ENCODE measurements around the gene ZC3H4.
"Not testable (repeated sequence)": the region's sequence is repeated elsewhere in the genome, so short reads cannot be mapped to it uniquely, and the experiment has no call there.

The ZC3H4 gene

DNA sequence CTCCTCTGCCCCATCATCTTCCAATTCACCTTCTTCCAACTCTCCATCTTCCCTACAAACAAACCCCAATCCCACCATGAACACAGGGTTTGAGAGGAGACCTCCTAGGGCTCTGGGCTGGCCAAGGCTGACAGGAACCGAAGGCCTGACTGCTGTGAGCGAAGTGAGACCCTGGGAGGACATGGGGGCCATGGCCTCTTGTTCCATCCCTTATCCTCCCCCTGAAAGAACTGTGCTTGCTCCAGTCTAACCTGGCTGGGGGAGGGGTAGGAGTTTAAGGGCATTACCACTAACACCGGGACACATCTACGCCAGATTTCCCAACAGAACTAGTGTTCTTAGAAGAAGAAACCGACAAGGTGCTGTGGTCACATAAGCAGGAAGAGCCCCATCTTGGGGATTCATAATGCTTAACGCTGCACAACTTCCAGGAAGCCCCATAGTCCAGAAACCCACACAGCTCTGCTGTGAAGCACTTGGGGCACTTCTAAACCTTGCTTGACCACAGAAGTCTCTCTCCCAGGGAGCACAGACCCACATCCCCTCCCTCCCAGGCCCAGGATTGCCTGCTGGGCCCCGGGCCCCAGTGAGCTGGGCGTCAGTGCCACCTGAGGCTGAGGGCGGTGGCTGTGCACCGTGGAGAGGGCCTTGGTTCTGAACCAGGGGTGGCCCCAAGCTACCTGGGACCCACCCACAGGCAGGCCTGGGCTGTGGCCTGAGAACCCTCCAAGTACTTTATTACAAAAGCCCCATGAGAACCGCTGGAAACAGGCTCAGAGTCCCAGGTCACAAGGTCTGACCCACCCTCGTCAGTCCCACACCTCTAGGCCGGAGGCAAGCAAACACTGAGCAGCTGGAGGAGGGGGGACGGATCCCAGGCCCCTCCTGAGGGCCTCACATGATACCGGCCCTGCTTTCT is 18.8 kb downstream of the ZC3H4 start:
- Histone ChIP-seq H3K4me1 (ENCODE audit: insufficient read depth, low read length) (peaks cover 44% of the 10 kb centered on the region), H3K36me3 (ENCODE audit: insufficient read depth, low read length) (peaks cover 31% of the 10 kb centered on the region), H3K27ac (ENCODE audit: low read depth, low read length) (no peak overlapping the region)

DNA sequence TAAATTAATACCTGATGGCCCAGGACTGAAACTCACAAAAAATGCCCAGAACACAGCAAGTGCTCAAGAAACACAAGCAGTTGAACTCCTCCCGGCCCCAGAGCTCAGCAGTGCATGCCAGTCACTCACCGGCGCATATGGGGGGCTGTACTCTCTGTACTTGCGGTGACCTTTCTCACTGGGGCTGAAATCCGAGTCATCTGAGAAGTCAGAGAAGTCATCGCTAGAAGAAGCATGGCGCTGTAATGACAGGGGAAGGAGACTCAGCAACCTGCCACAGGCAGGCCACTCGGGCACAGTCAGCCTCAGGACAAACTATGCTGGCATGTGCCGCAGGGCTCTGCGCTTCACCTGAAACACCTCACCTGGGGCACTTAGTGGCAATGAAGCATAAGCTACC is 19.7 kb downstream of the ZC3H4 start:
- H3K4me3 ChIP-seq (ENCODE audit: low read depth in 1 of 2, low read length in 2 of 2), result no peak overlapping the region
- no peak overlapping the region for H3K27ac ChIP-seq (ENCODE audit: low read depth, low read length)
- H3K9me3 ChIP-seq (ENCODE audit: low read length), result no peaks in the 10 kb centered on the region
- peaks cover 40% of the 10 kb centered on the region for H3K36me3 ChIP-seq (ENCODE audit: insufficient read depth, low read length)
- H3K9ac ChIP-seq (ENCODE audit: low read length), result no peak overlapping the region
- H3K4me1 ChIP-seq (ENCODE audit: insufficient read depth, low read length), result peaks cover 38% of the 10 kb centered on the region
- no peaks in the 10 kb centered on the region for H3K27me3 ChIP-seq (ENCODE audit: control insufficient read depth in 1 of 2, insufficient read depth in 2 of 2, low read length in 2 of 2)

More for the DNA sequence above, 18.8 kb downstream of the ZC3H4 start:
- no peaks in the 10 kb centered on the region for H3K27me3 ChIP-seq (ENCODE audit: control insufficient read depth in 1 of 2, insufficient read depth in 2 of 2, low read length in 2 of 2)
- no peak overlapping the region for H3K9ac ChIP-seq (ENCODE audit: low read length)
- no peaks in the 10 kb centered on the region for H3K9me3 ChIP-seq (ENCODE audit: low read length)
- no peak overlapping the region for H3K4me3 ChIP-seq (ENCODE audit: low read depth in 1 of 2, low read length in 2 of 2)

GRCh38 chr19:47093254-47093653 is 20.3 kb downstream of the ZC3H4 start:
- H3K27me3 ChIP-seq (ENCODE audit: control insufficient read depth in 1 of 2, insufficient read depth in 2 of 2, low read length in 2 of 2), result no peaks in the 10 kb centered on the region
- H3K36me3 ChIP-seq (ENCODE audit: insufficient read depth, low read length), result peaks cover 43% of the 10 kb centered on the region
- no peak overlapping the region for H3K9ac ChIP-seq (ENCODE audit: low read length)
- H3K4me3 ChIP-seq (ENCODE audit: low read depth in 1 of 2, low read length in 2 of 2), result no peak overlapping the region
- H3K4me1 ChIP-seq (ENCODE audit: insufficient read depth, low read length), result peaks cover 37% of the 10 kb centered on the region
- H3K9me3 ChIP-seq (ENCODE audit: low read length), result no peaks in the 10 kb centered on the region
- no peak overlapping the region for H3K27ac ChIP-seq (ENCODE audit: low read depth, low read length)

GRCh38 chr19:47089767-47090350 is 23.7 kb downstream of the ZC3H4 start:
- Histone ChIP-seq H3K36me3 (ENCODE audit: insufficient read depth, low read length) (peaks cover 53% of the 10 kb centered on the region), H3K9ac (ENCODE audit: low read length) (no peak overlapping the region)

DNA sequence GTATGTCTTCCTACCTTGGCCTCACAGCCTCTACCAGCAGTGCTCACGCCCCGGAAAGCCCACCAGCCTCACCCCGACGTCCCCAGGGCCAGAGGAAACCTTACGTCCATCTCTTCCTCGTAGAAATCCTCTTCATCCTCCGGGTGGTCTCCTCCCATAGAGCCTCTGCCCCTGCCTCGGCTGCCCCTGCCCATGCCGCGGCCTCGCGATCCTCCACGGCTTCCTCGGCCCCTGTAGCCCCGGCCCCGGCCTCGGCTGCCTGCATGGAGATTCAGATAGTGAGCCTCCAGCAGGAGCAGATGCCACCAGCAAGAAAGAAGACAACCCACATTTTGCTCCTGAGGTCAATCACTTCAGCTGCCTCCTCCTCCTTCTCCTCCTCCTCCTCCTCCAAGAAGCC is 27.3 kb downstream of the ZC3H4 start:
- no peak overlapping the region for H3K9ac ChIP-seq (ENCODE audit: low read length)
- peaks cover 70% of the 10 kb centered on the region for H3K36me3 ChIP-seq (ENCODE audit: insufficient read depth, low read length)
- no peaks in the 10 kb centered on the region for H3K9me3 ChIP-seq (ENCODE audit: low read length)
- no peaks in the 10 kb centered on the region for H3K27me3 ChIP-seq (ENCODE audit: control insufficient read depth in 1 of 2, insufficient read depth in 2 of 2, low read length in 2 of 2)
- H3K27ac ChIP-seq (ENCODE audit: low read depth, low read length), result no peak overlapping the region
- H3K4me1 ChIP-seq (ENCODE audit: insufficient read depth, low read length), result no peaks in the 10 kb centered on the region
- H3K4me3 ChIP-seq (ENCODE audit: low read depth in 1 of 2, low read length in 2 of 2), result no peak overlapping the region

More at GRCh38 chr19:47089767-47090350, 23.7 kb downstream of the ZC3H4 start:
- no peak overlapping the region for H3K4me3 ChIP-seq (ENCODE audit: low read depth in 1 of 2, low read length in 2 of 2)
- H3K27ac ChIP-seq (ENCODE audit: low read depth, low read length), result no peak overlapping the region
- no peaks in the 10 kb centered on the region for H3K9me3 ChIP-seq (ENCODE audit: low read length)
- no peaks in the 10 kb centered on the region for H3K27me3 ChIP-seq (ENCODE audit: control insufficient read depth in 1 of 2, insufficient read depth in 2 of 2, low read length in 2 of 2)
- H3K4me1 ChIP-seq (ENCODE audit: insufficient read depth, low read length), result peaks cover 11% of the 10 kb centered on the region

- H3K27ac ChIP-seq (ENCODE audit: low read depth, low read length), result no peak overlapping the region
- peaks cover 77% of the 10 kb centered on the region for H3K36me3 ChIP-seq (ENCODE audit: insufficient read depth, low read length)
These were observed 28.6 kb downstream of the ZC3H4 start for GRCh38 chr19:47084879-47085439.

GRCh38 chr19:47082493-47082892 is 31.1 kb downstream of the ZC3H4 start:
- Histone ChIP-seq H3K36me3 (ENCODE audit: insufficient read depth, low read length) (peaks cover 65% of the 10 kb centered on the region), H3K27me3 (ENCODE audit: control insufficient read depth in 1 of 2, insufficient read depth in 2 of 2, low read length in 2 of 2) (no peaks in the 10 kb centered on the region), H3K27ac (ENCODE audit: low read depth, low read length) (no peak overlapping the region), H3K9me3 (ENCODE audit: low read length) (no peaks in the 10 kb centered on the region), H3K9ac (ENCODE audit: low read length) (no peak overlapping the region), H3K4me3 (ENCODE audit: low read depth in 1 of 2, low read length in 2 of 2) (no peak overlapping the region), H3K4me1 (ENCODE audit: insufficient read depth, low read length) (peaks cover 7% of the 10 kb centered on the region)

More at GRCh38 chr19:47084879-47085439, 28.6 kb downstream of the ZC3H4 start:
- H3K9ac ChIP-seq (ENCODE audit: low read length), result no peak overlapping the region
- H3K4me1 ChIP-seq (ENCODE audit: insufficient read depth, low read length), result peaks cover 2% of the 10 kb centered on the region
- H3K27me3 ChIP-seq (ENCODE audit: control insufficient read depth in 1 of 2, insufficient read depth in 2 of 2, low read length in 2 of 2), result no peaks in the 10 kb centered on the region
- H3K9me3 ChIP-seq (ENCODE audit: low read length), result no peaks in the 10 kb centered on the region
- no peak overlapping the region for H3K4me3 ChIP-seq (ENCODE audit: low read depth in 1 of 2, low read length in 2 of 2)

DNA sequence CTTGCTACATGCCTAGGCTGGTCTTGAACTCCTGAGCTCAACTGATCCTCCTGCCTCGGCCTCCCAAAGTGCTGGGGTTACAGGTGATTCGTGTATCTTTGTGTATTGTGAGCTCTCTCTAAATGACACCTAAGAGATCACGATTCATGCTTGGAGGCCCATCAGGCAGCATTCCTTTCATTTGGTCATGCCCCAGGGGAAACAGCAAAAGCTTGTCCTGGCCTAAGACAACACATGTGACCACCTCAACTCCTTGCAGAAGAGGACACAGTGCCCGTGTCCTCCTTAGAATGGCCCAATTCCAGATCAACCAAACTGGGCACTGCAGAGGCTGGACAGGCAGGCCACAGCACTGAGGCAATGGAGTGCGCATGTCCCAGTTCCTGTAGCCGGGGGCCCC is 32.5 kb downstream of the ZC3H4 start:
- Histone ChIP-seq H3K36me3 (ENCODE audit: insufficient read depth, low read length) (peaks cover 61% of the 10 kb centered on the region), H3K27me3 (ENCODE audit: control insufficient read depth in 1 of 2, insufficient read depth in 2 of 2, low read length in 2 of 2) (no peaks in the 10 kb centered on the region), H3K9ac (ENCODE audit: low read length) (no peak overlapping the region), H3K4me1 (ENCODE audit: insufficient read depth, low read length) (peaks cover 7% of the 10 kb centered on the region), H3K9me3 (ENCODE audit: low read length) (no peaks in the 10 kb centered on the region), H3K27ac (ENCODE audit: low read depth, low read length) (no peak overlapping the region), H3K4me3 (ENCODE audit: low read depth in 1 of 2, low read length in 2 of 2) (no peak overlapping the region)

- not testable (repeated sequence) for H3K27ac ChIP-seq (ENCODE audit: low read depth, low read length); H3K9me3 ChIP-seq (ENCODE audit: low read length); H3K4me1 ChIP-seq (ENCODE audit: insufficient read depth, low read length); H3K9ac ChIP-seq (ENCODE audit: low read length); H3K4me3 ChIP-seq (ENCODE audit: low read depth in 1 of 2, low read length in 2 of 2); H3K27me3 ChIP-seq (ENCODE audit: control insufficient read depth in 1 of 2, insufficient read depth in 2 of 2, low read length in 2 of 2)
- peaks cover 56% of the 10 kb centered on the region for H3K36me3 ChIP-seq (ENCODE audit: insufficient read depth, low read length)
These were observed 35.2 kb downstream of the ZC3H4 start for GRCh38 chr19:47078351-47078750.

- Histone ChIP-seq H3K9me3 (ENCODE audit: low read length) (no peaks in the 10 kb centered on the region), H3K27ac (ENCODE audit: low read depth, low read length) (no peak overlapping the region), H3K36me3 (ENCODE audit: insufficient read depth, low read length) (peaks cover 44% of the 10 kb centered on the region), H3K27me3 (ENCODE audit: control insufficient read depth in 1 of 2, insufficient read depth in 2 of 2, low read length in 2 of 2) (no peaks in the 10 kb centered on the region), H3K4me3 (ENCODE audit: low read depth in 1 of 2, low read length in 2 of 2) (no peak overlapping the region), H3K9ac (ENCODE audit: low read length) (no peak overlapping the region), H3K4me1 (ENCODE audit: insufficient read depth, low read length) (peaks cover 7% of the 10 kb centered on the region)
These were observed 37.6 kb downstream of the ZC3H4 start for GRCh38 chr19:47075941-47076340.

DNA sequence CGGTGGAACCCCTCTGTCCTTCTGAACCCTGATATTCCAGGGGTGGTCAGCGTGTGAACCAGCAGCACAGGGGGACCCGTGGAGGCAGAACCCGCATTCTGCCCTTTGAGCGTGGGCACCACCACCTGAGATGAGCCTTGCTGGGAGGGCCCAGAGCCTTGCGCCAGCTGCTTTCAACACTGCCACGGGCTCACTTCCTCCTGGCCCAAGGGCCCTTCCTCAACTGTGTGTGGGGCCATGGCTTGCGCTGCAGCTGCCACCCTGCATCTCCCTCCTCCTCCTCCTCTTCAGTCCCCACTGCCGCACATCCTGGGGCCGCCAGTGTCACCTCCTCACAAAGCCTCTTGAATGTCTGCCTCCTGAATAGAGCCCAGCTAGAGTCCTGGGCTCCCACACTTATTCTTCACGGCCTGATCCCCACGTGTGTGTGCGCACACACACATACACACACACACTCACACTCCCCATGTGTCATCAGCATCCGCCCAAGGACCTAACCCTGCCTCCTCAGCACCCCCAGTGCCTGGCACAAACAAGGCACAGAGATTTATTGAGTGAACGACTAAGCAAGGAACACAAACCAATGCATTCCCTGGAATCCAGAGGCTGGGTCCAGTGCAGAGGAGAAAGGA is 38.3 kb downstream of the ZC3H4 start:
- Histone ChIP-seq H3K4me3 (ENCODE audit: low read depth in 1 of 2, low read length in 2 of 2) (no peak overlapping the region), H3K4me1 (ENCODE audit: insufficient read depth, low read length) (peaks cover 7% of the 10 kb centered on the region), H3K36me3 (ENCODE audit: insufficient read depth, low read length) (peaks cover 44% of the 10 kb centered on the region), H3K9me3 (ENCODE audit: low read length) (no peaks in the 10 kb centered on the region), H3K27ac (ENCODE audit: low read depth, low read length) (no peak overlapping the region), H3K27me3 (ENCODE audit: control insufficient read depth in 1 of 2, insufficient read depth in 2 of 2, low read length in 2 of 2) (no peaks in the 10 kb centered on the region), H3K9ac (ENCODE audit: low read length) (no peak overlapping the region)

Measured in muscle layer of colon (tissue), 2 donors.